H9 (cell line): Measurements from ENCODE around the gene ACP6. TPM values are rescaled to one million over a fixed set of nuclear protein-coding genes. Genes with fewer than 3 reads are reported as not detected.

Experiments used
- DNase-seq: peaks from one replicate; pipeline ENCODE4 v3.0.0-alpha.2; 2017
- H2AFZ ChIP-seq: one replicate; pipeline ENCODE4 v1.6.1; 2013; ENCODE audit warnings: mild to moderate bottlenecking, low read length, control low read depth, moderate library complexity
- H2AK5ac ChIP-seq: 2 replicates; pipeline ENCODE4 v1.6.1; 2013; ENCODE audit warnings: low read length, control low read depth, mixed read lengths; ENCODE audit not compliant: insufficient read length
- H2BK120ac ChIP-seq: one replicate; pipeline ENCODE4 v1.6.1; 2013; ENCODE audit warnings: low read depth, mild to moderate bottlenecking, low read length, control low read depth, inconsistent platforms; ENCODE audit not compliant: poor library complexity, severe bottlenecking
- H2BK12ac ChIP-seq: 2 replicates; pipeline ENCODE4 v1.6.1; 2013; ENCODE audit warnings: low read length, control low read depth, mixed read lengths, low read depth; ENCODE audit not compliant: insufficient read length
- H2BK15ac ChIP-seq: 2 replicates; pipeline ENCODE4 v1.6.1; 2013; ENCODE audit warnings: low read depth, low read length, control low read depth
- H2BK20ac ChIP-seq: one replicate; pipeline ENCODE4 v1.6.1; 2013; ENCODE audit warnings: low read depth, mild to moderate bottlenecking, low read length, control low read depth, inconsistent platforms; ENCODE audit not compliant: poor library complexity, severe bottlenecking
- H2BK5ac ChIP-seq: 2 replicates; pipeline ENCODE4 v1.6.1; 2013; ENCODE audit warnings: low read length, control low read depth, mixed read lengths; ENCODE audit not compliant: insufficient read length
- H3K14ac ChIP-seq: 2 replicates; pipeline ENCODE4 v1.6.1; 2013; ENCODE audit warnings: low read length, control low read depth; ENCODE audit not compliant: insufficient read depth
- H3K18ac ChIP-seq: 2 replicates; pipeline ENCODE4 v1.6.1; 2013; ENCODE audit warnings: low read depth, mild to moderate bottlenecking, mixed read lengths, low read length, control low read depth; ENCODE audit not compliant: insufficient read length
- H3K23ac ChIP-seq: 2 replicates; pipeline ENCODE4 v1.6.1; 2013; ENCODE audit warnings: low read length, control low read depth, mixed read lengths, low read depth; ENCODE audit not compliant: insufficient read length
- H3K23me2 ChIP-seq: 2 replicates; pipeline ENCODE4 v1.6.1; 2013; ENCODE audit warnings: low read depth, mild to moderate bottlenecking, mixed read lengths, low read length, control low read depth; ENCODE audit not compliant: insufficient read length, poor library complexity, severe bottlenecking
- H3K27ac ChIP-seq: 2 replicates; pipeline ENCODE4 v1.5.1; 2013; ENCODE audit warnings: low read length, control low read depth, mixed read lengths, low read depth; ENCODE audit not compliant: insufficient read length
- H3K27me3 ChIP-seq: 2 replicates; pipeline ENCODE4 v1.6.1; 2013; ENCODE audit warnings: low read length, control low read depth, inconsistent platforms; ENCODE audit not compliant: insufficient read depth
- H3K4ac ChIP-seq: 2 replicates; pipeline ENCODE4 v1.6.1; 2013; ENCODE audit warnings: low read depth, mild to moderate bottlenecking, control low read depth, inconsistent platforms, low read length, moderate library complexity
- H3K4me1 ChIP-seq: 2 replicates; pipeline ENCODE4 v1.6.1; 2013; ENCODE audit warnings: low read length, control low read depth, inconsistent platforms; ENCODE audit not compliant: insufficient read depth
- H3K4me2 ChIP-seq: 2 replicates; pipeline ENCODE4 v1.6.1; 2013; ENCODE audit warnings: low read length, control low read depth, mixed read lengths; ENCODE audit not compliant: insufficient read length, insufficient read depth
- H3K56ac ChIP-seq: 2 replicates; pipeline ENCODE4 v1.6.1; 2013; ENCODE audit warnings: low read depth, mild to moderate bottlenecking, mixed read lengths, low read length, control low read depth; ENCODE audit not compliant: insufficient read length
- H3K79me1 ChIP-seq: 2 replicates; pipeline ENCODE4 v1.6.1; 2013; ENCODE audit warnings: low read depth, mild to moderate bottlenecking, moderate library complexity, low read length, control low read depth, inconsistent platforms; ENCODE audit not compliant: insufficient read depth, poor library complexity, severe bottlenecking
- H3K79me2 ChIP-seq: 2 replicates; pipeline ENCODE4 v1.6.1; 2013; ENCODE audit warnings: low read length, control low read depth, inconsistent platforms; ENCODE audit not compliant: insufficient read depth
- H3K9ac ChIP-seq: 2 replicates; pipeline ENCODE4 v1.6.1; 2013; ENCODE audit warnings: low read length, control low read depth, mixed read lengths; ENCODE audit not compliant: insufficient read length; ENCODE audit errors: extremely low read depth
- H3K9me3 ChIP-seq: one replicate; pipeline ENCODE4 v1.6.1; 2013; ENCODE audit warnings: low read depth, low read length, inconsistent platforms; ENCODE audit not compliant: control insufficient read depth
- H3T11ph ChIP-seq: one replicate; pipeline ENCODE4 v1.6.1; 2013; ENCODE audit warnings: mild to moderate bottlenecking, low read length, control low read depth, inconsistent platforms
- H4K20me1 ChIP-seq: one replicate; pipeline ENCODE4 v1.6.1; 2013; ENCODE audit not compliant: control insufficient read depth, insufficient read length, insufficient read depth
- H4K5ac ChIP-seq: 2 replicates; pipeline ENCODE4 v1.6.1; 2013; ENCODE audit warnings: low read depth, mild to moderate bottlenecking, mixed read lengths, low read length, control low read depth; ENCODE audit not compliant: insufficient read length
- H4K8ac ChIP-seq: replicated peaks from 2 replicates; pipeline ENCODE4 v1.6.1; 2013; ENCODE audit warnings: low read length, control low read depth, mixed read lengths, low read depth; ENCODE audit not compliant: insufficient read length
- H4K91ac ChIP-seq: 2 replicates; pipeline ENCODE4 v1.6.1; 2013; ENCODE audit warnings: low read depth, mild to moderate bottlenecking, moderate library complexity, mixed read lengths, low read length, control low read depth; ENCODE audit not compliant: insufficient read length
- H3K27ac Mint-ChIP-seq, 3 experiments: 2 replicates in 2 of 3; 3 replicates in 1 of 3; pipeline ENCODE4 v1.8.0; 2020 to 2021; ENCODE audit warnings: mixed read lengths in 3 of 3, mild to moderate bottlenecking in 1 of 3, moderate library complexity in 1 of 3
- H3K27me3 Mint-ChIP-seq: 2 replicates; pipeline ENCODE4 v1.8.0; 2021; ENCODE audit warnings: low read depth, mild to moderate bottlenecking, moderate library complexity, mixed read lengths
- H3K36me3 Mint-ChIP-seq, 3 experiments: 2 replicates in 2 of 3; 3 replicates in 1 of 3; pipeline ENCODE4 v1.8.0; 2020 to 2021; ENCODE audit warnings: low read depth in 3 of 3, mixed read lengths in 3 of 3; ENCODE audit not compliant: insufficient read depth in 1 of 3
- H3K4me1 Mint-ChIP-seq, 2 experiments: 2 replicates each; pipeline ENCODE4 v1.8.0; 2020; ENCODE audit warnings: mixed read lengths in 2 of 2
- H3K4me3 Mint-ChIP-seq, 2 experiments: 2 replicates in 1 of 2; 3 replicates in 1 of 2; pipeline ENCODE4 v1.8.0; 2020 to 2021; ENCODE audit warnings: mild to moderate bottlenecking in 2 of 2, mixed read lengths in 2 of 2, moderate library complexity in 1 of 2
- H3K9me3 Mint-ChIP-seq, 2 experiments: 2 replicates in 1 of 2; 3 replicates in 1 of 2; pipeline ENCODE4 v1.8.0; 2020; ENCODE audit warnings: mild to moderate bottlenecking in 2 of 2, mixed read lengths in 2 of 2, moderate library complexity in 1 of 2
- CTCF ChIP-seq: fragments of 200-600 bp; sonication (generic); conservative IDR thresholded peaks from 3 replicates; pipeline ENCODE4 v1.8.0; 2021; ENCODE audit warnings: antibody characterized with exemption, mild to moderate bottlenecking
- WGBS: extraction: QIAGEN DNeasy Blood & Tissue Kit; methylation state at CpG from one replicate; pipeline ENCODE4 v1.1.7; 2013; ENCODE audit warnings: missing lambda C conversion rate, low lambda C conversion rate, mixed read lengths; ENCODE audit not compliant: insufficient read length; ENCODE audit errors: extremely low coverage; 5-methylcytosine and 5-hydroxymethylcytosine counted together
- total RNA-seq: library from RNA; stranded (reverse); gene quantifications from 2 replicates; pipeline ENCODE4 v1.2.1, GENCODE V29; 2021

The ACP6 gene
- total RNA-seq, 1 experiment from 2014 or later: 17.1 TPM

- Histone ChIP-seq H3T11ph (no peak overlapping the region), H3K9ac (no peak overlapping the region), H2BK15ac (no peak overlapping the region), H3K9me3 (no peaks in the 10 kb centered on the region), H2BK12ac (no peak overlapping the region), H3K79me1 (no peaks in the 10 kb centered on the region), H2BK120ac (no peak overlapping the region), H4K91ac (no peak overlapping the region), H4K8ac (no peak overlapping the region), H4K5ac (no peak overlapping the region), H3K14ac (no peak overlapping the region), H3K27me3 (no peaks in the 10 kb centered on the region), H3K4me1 (no peaks in the 10 kb centered on the region), H3K56ac (no peak overlapping the region), H2AFZ (no peak overlapping the region), H2BK5ac (no peak overlapping the region), H3K4ac (no peak overlapping the region), H3K23me2 (no peaks in the 10 kb centered on the region), H3K79me2 (no peaks in the 10 kb centered on the region), H2BK20ac (no peak overlapping the region), H3K27ac (no peak overlapping the region), H4K20me1 (no peaks in the 10 kb centered on the region), H3K23ac (no peak overlapping the region), H2AK5ac (no peak overlapping the region), H3K4me2 (no peak overlapping the region), H3K18ac (no peak overlapping the region)
- H3K36me3 Mint-ChIP-seq: peaks cover 16 to 64% (median 52%) of the 10 kb centered on the region in 3 experiments
- no peak for TF ChIP-seq CTCF
- H3K27ac Mint-ChIP-seq: no peak overlapping the region
- no CpG with 5 or more reads among the region's 3 CpGs for WGBS
- H3K9me3 Mint-ChIP-seq: no peaks in the 10 kb centered on the region
- H3K4me3 Mint-ChIP-seq: no peak overlapping the region
- H3K4me1 Mint-ChIP-seq: no peaks in the 10 kb centered on the region
- no peak for DNase-seq
- no peaks in the 10 kb centered on the region for H3K27me3 Mint-ChIP-seq
Observed at GRCh38 chr1:147652306-147652705, 18.0 kb downstream of the ACP6 start.
